ENCODE results near the gene EP400. TPM values are rescaled to one million over a fixed set of nuclear protein-coding genes. Genes with fewer than 3 reads are reported as not detected.

The EP400 gene
- total and polyA plus RNA-seq, 2 of the 8 experiments (the other 6 are each of a cell fraction or from before 2014, with no cell fraction given), result 13.1 to 69.7 TPM

DNA sequence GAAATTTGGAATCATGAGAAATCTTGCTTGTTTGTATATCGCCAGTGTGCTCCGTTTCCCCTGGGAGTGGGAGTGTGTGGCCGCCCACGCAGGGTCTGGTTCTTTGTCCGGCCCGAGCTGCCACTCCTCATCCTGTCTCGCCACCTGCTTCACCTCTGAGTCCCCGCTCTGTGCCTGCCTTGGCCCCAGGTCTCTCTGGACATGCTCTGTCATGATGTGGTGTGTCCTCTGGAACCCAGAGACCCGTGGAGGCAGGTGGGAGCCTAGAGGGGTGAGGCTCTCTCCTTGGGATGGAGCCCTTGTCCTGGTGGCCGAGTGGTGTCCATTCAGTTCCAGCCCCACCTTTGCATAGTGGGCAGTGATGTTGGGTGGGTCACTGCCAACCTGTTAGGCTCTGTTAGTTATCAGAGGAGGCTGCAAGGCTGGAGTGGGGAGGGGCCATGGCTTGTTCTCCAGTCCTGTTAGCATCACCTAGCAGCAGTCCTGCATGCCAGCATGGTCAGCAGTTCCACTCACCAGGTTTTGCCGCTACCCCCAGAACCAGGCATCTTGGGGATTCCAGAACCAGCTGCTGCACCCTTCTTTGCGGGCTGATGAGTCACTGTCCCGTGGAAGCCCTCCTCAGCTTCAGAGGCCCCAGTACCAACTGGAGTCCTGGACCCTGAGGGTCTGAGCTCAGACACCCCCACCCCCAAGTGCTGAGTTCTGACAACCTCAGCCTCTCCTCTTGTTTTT is 76.5 kb downstream of the EP400 start:
- Histone ChIP-seq H2BK20ac (ENCODE audit: low read length) (no peak overlapping the region), H3K4me1 (replicated peaks in 1 of 4; ENCODE audit: control insufficient read depth in 3 of 4, insufficient read depth in 4 of 4, low read length in 3 of 4) (no peaks in the 10 kb centered on the region), H4K20me1 (replicated peaks in 1 of 2; ENCODE audit: control insufficient read depth in 1 of 2, insufficient read depth in 2 of 2, low read length in 2 of 2) (peaks cover 0 to 9% of the 10 kb centered on the region in 2 experiments), H3K4me2 (ENCODE audit: insufficient read depth in 1 of 2, low read depth in 2 of 2, low read length in 2 of 2) (no peak overlapping the region), H2BK5ac (ENCODE audit: low read depth, low read length) (no peak overlapping the region), H2BK15ac (ENCODE audit: low read length) (no peak overlapping the region), H2BK120ac (replicated peaks; ENCODE audit: low read depth, low read length) (no peak overlapping the region), H3K79me1 (ENCODE audit: low read depth, low read length) (no peaks in the 10 kb centered on the region), H3K56ac (replicated peaks; ENCODE audit: insufficient read length, low read depth, low read length) (no peak overlapping the region), H2AK5ac (ENCODE audit: low read depth, low read length) (no peak overlapping the region), H3K79me2 (ENCODE audit: control insufficient read depth in 1 of 2, insufficient read depth in 2 of 2, low read length in 2 of 2) (no peaks in the 10 kb centered on the region), H3K4me3 (ENCODE audit: extremely low read depth in 1 of 4, insufficient read depth in 2 of 4, low read depth in 3 of 4, low read length in 4 of 4) (no peak overlapping the region), H3K18ac (ENCODE audit: extremely low read depth, low read length) (no peak overlapping the region), H2BK12ac (ENCODE audit: low read depth, low read length) (no peak overlapping the region), H3K23ac (ENCODE audit: insufficient read length) (no peak overlapping the region), H4K91ac (replicated peaks; ENCODE audit: insufficient read length, low read length) (no peak overlapping the region), H3K27me3 (replicated peaks in 1 of 4; ENCODE audit: control insufficient read depth in 3 of 4, extremely low read depth in 1 of 4, insufficient read depth in 3 of 4, low read length in 3 of 4) (no peaks in the 10 kb centered on the region), H3K4ac (replicated peaks; ENCODE audit: insufficient read length, low read depth, low read length) (no peak overlapping the region), H3K9ac (replicated peaks in 1 of 4; ENCODE audit: extremely low read depth in 1 of 4, low read depth in 3 of 4, low read length in 3 of 4) (no peak overlapping the region), H3K27ac (ENCODE audit: low read depth, low read length) (no peak overlapping the region), H4K8ac (ENCODE audit: extremely low read depth, insufficient read depth, low read length) (no peak overlapping the region), H3K23me2 (ENCODE audit: low read depth, low read length) (no peaks in the 10 kb centered on the region), H2AFZ (ENCODE audit: low read length) (no peak overlapping the region), H3K14ac (ENCODE audit: insufficient read length) (no peak overlapping the region), H3K36me3 (ENCODE audit: control insufficient read depth in 2 of 4, insufficient read depth in 4 of 4, low read length in 3 of 4) (peaks cover 22 to 80% (median 65%) of the 10 kb centered on the region in 4 experiments), H3K9me3 (ENCODE audit: insufficient read depth in 2 of 2, low read depth in 1 of 2, low read length in 1 of 2) (no peaks in the 10 kb centered on the region), H4K5ac (ENCODE audit: insufficient read length, low read depth, low read length) (no peak overlapping the region)
- POLR2A ChIA-PET (ENCODE audit: partially characterized antibody), result no interaction called here
- FAIRE-seq (no peak), DNase-seq (ENCODE audit: low read depth in 1 of 2, low spot score in 2 of 2) (no peak)
- no peak for TF ChIP-seq JUN (IDR thresholded peaks at IDR 0.05; ENCODE audit: low read depth, low read length)
- TF ChIP-seq BCL11A (IDR thresholded peaks at IDR 0.05; ENCODE audit: low read depth in 2 of 2, low read length in 2 of 2), result no peak
- WGBS, 2 experiments (ENCODE audit: extremely low coverage in 1 of 2, insufficient coverage in 1 of 2, insufficient read length in 1 of 2, insufficient replicate concordance in 2 of 2, low coverage in 1 of 2, low lambda C conversion rate in 2 of 2, missing lambda C conversion rate in 1 of 2), result 92% methylated on average over 13 of the region's 13 CpGs; no CpG with 5 or more reads in 1 of the 2 experiments
- CTCF ChIA-PET (ENCODE audit: partially characterized antibody), result no interaction called here

Measured in H1 (cell line).